Right atrium auricular region (tissue), 2 donors: ENCODE results near the gene POLR3A. TPM values are rescaled to one million over a fixed set of nuclear protein-coding genes. Genes with fewer than 3 reads are reported as not detected.
A peak's percentile ranks its signal among the peaks of the same experiment; 100 is the strongest.

ENCODE experiments used
- DNase-seq: peaks from one replicate; pipeline ENCODE4 v3.0.0-alpha.2; 2019; ENCODE audit warnings: low spot score
- H3K27ac ChIP-seq, 2 donors: fragments of 200-600 bp; sonication (generic); 1 replicate in 1 of 2; 2 replicates in 1 of 2; pipeline ENCODE4 v1.5.1; 2016 to 2019
- H3K27me3 ChIP-seq, 2 donors: fragments of 200-600 bp; sonication (generic); one replicate each; pipeline versions ENCODE4 v1.5.1 to v1.6.0; 2017 to 2019
- H3K36me3 ChIP-seq: fragments of 200-600 bp; sonication (generic); one replicate; pipeline ENCODE4 v1.5.1; 2016
- H3K4me1 ChIP-seq, 2 donors: fragments of 200-600 bp; sonication (generic); one replicate each; pipeline versions ENCODE4 v1.5.1 to v1.6.0; 2017 to 2019
- H3K4me3 ChIP-seq, 2 donors: fragments of 200-600 bp; sonication (generic); 1 replicate in 1 of 2; 2 replicates in 1 of 2; pipeline ENCODE4 v1.5.1; 2017 to 2019; ENCODE audit warnings: mild to moderate bottlenecking in 1 of 2, moderate library complexity in 1 of 2
- H3K9me3 ChIP-seq, 2 donors: fragments of 200-600 bp; sonication (generic); one replicate each; pipeline ENCODE4 v1.5.1; 2019
- CTCF ChIP-seq, 2 donors: fragments of 200-600 bp; sonication (generic); IDR thresholded peaks; one replicate each; pipeline ENCODE4 v1.5.1; 2019; ENCODE audit warnings: antibody characterized with exemption in 2 of 2
- total RNA-seq, 2 donors: library from RNA; depleted of rRNA; stranded (reverse); fragments of >200 nt; gene quantifications; one replicate each; pipeline ENCODE4 v1.1.0, GENCODE V29; 2016

The POLR3A gene
- total RNA-seq, 2 donors from 2014 or later, result 6.9 to 8.2 TPM

DNA sequence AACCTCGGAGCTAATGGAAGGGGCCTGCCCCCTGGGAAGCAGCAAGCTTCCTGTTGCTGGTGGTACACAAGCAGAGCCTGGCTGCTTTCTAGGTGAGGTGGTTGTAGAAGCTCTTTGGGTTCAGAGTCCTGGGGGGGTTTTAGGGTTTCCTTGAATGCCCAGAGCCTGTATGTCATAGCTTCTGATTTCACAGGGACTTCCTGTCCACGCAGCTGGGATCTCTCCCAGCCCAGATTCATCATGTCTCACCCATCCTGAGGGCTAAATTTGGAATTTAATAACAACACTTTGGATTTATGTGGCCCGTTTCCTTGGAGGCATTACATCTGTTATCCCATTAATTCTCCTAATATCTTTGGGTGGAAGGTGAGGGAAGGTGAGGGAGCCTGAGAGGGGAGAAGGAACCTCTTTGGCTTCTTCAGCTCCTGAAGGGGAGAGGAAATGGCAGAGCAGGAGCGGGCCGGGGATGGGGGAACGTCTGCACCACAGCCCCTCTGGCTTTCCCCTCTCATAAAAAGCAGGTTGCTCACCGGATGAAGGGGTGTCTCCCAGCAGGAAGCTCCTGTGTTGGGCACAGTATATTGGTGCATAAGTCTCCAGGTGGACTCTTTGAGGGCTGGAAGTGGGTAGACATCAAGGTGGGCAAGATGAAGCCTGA, 24.0 kb upstream of the POLR3A start:
- Histone ChIP-seq H3K27me3 (no peaks in the 10 kb centered on the region), H3K9me3 (no peaks in the 10 kb centered on the region), H3K27ac (no peak overlapping the region), H3K4me3 (no peak overlapping the region), H3K4me1 (no peaks in the 10 kb centered on the region), H3K36me3 (no peaks in the 10 kb centered on the region)
- no peak for DNase-seq
- no peak for TF ChIP-seq CTCF (IDR thresholded peaks at IDR 0.05)

- no peak for DNase-seq
- Histone ChIP-seq H3K36me3 (no peaks in the 10 kb centered on the region), H3K27ac (no peak overlapping the region), H3K27me3 (no peaks in the 10 kb centered on the region), H3K4me1 (peaks cover 0 to 6% of the 10 kb centered on the region in 2 donors), H3K9me3 (no peaks in the 10 kb centered on the region), H3K4me3 (no peak overlapping the region)
- no peak for TF ChIP-seq CTCF (IDR thresholded peaks at IDR 0.05)
Measured at GRCh38 chr10:78049851-78050250, 20.5 kb upstream of the POLR3A start.

DNA sequence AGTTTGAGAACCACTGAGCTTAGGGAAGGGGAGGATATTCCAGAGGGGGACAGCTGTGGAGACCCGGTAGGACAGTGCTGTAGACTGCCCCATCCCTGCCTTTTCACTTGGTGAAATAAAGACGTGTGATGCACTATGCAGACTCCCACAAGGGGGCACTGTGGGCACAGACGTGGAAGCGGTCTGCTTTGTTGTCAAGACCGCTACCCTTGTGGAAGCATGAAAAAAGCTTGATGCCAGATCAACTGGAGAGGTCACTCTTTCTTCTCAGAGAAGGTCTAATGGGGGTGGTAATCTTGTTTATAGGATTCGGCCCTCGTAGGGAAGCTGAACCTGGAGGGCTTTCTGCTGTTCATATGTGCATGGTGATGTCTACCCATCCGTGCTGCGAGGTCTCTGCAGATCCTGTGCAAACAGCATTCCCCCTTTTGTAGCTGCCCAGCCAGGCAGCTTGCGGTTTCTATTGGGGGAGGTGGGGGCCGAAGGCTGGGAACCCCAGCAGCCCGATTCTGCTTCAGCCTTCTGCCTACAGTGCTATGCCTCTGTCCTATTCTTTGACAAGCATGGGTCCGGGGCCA, 18.1 kb upstream of the POLR3A start:
- H3K27me3 ChIP-seq, result no peaks in the 10 kb centered on the region
- TF ChIP-seq CTCF (IDR thresholded peaks at IDR 0.05), result peak; percentile 79 to 90
- peak; percentile 92 for DNase-seq
- no peak overlapping the region for H3K27ac ChIP-seq
- H3K4me1 ChIP-seq, result peaks cover 0 to 16% of the 10 kb centered on the region in 2 donors
- peaks cover under 1% of the 10 kb centered on the region for H3K36me3 ChIP-seq
- no peak overlapping the region for H3K4me3 ChIP-seq
- no peaks in the 10 kb centered on the region for H3K9me3 ChIP-seq

DNA sequence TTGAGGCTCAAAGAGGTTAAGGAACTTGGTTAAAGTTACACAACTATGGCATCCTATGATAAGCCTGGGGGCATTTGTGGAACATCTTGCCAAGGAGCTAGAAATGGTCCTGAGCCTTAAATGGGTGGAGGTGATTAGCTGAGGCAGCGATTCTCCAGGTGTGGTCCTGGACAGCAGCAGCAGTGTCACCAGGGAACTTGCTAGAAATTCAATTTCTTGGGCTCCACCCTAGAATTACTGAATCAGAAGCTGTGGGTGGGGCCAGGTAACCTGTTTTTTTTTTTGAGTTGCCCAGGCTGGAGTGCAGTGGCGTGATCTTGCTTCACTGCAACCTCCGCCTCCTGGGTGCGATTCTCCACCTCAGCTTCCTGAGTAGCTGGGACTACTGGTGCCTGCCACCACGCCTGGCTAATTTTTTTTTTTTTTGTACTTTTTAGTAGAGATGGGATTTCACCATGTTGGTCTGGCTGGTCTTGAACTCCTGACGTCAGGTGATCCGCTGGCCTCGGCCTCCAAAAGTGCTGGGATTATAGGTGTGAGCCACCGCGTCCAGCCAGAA, 17.5 kb upstream of the POLR3A start:
- peaks cover 0 to 22% of the 10 kb centered on the region in 2 donors for H3K4me1 ChIP-seq
- no peaks in the 10 kb centered on the region for H3K9me3 ChIP-seq
- peaks cover 6% of the 10 kb centered on the region for H3K36me3 ChIP-seq
- no peak overlapping the region for H3K4me3 ChIP-seq
- TF ChIP-seq CTCF (IDR thresholded peaks at IDR 0.05), result no peak
- H3K27ac ChIP-seq, result no peak overlapping the region
- H3K27me3 ChIP-seq, result no peaks in the 10 kb centered on the region
- no peak for DNase-seq

DNA sequence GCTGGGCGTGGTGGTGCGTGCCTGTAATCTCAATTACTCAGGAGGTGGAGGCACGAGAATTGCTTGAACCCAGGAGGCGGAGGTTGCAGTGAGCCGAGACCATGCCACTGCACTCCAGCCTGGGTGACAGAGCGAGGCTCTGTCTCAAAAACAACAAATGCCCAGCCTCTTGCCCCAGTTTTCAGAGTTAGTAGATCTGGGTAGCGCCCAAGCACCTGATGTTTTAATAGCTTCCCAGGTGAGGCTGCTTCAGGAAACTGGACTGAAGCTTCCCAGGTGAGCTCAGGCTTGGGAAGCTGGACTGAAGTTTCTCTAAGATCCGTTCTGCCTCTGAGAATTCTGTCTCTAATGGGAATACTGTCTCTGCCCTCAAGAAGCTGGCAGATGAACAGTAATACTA, 16.5 kb upstream of the POLR3A start:
- peaks cover 0 to 25% of the 10 kb centered on the region in 2 donors for H3K4me1 ChIP-seq
- no peak overlapping the region for H3K4me3 ChIP-seq
- H3K9me3 ChIP-seq, result no peaks in the 10 kb centered on the region
- H3K27ac ChIP-seq, result no peak overlapping the region
- TF ChIP-seq CTCF (IDR thresholded peaks at IDR 0.05), result no peak
- H3K36me3 ChIP-seq, result peaks cover 16% of the 10 kb centered on the region
- no peak for DNase-seq
- no peaks in the 10 kb centered on the region for H3K27me3 ChIP-seq
